ENCODE results near the gene MSLN. TPM values are rescaled to one million over a fixed set of nuclear protein-coding genes. Genes with fewer than 3 reads are reported as not detected.

MSLN gene
- total and polyA plus RNA-seq, 9 of the 15 experiments (the other 6 are each of a cell fraction or from before 2014, with no cell fraction given), result not detected

DNA sequence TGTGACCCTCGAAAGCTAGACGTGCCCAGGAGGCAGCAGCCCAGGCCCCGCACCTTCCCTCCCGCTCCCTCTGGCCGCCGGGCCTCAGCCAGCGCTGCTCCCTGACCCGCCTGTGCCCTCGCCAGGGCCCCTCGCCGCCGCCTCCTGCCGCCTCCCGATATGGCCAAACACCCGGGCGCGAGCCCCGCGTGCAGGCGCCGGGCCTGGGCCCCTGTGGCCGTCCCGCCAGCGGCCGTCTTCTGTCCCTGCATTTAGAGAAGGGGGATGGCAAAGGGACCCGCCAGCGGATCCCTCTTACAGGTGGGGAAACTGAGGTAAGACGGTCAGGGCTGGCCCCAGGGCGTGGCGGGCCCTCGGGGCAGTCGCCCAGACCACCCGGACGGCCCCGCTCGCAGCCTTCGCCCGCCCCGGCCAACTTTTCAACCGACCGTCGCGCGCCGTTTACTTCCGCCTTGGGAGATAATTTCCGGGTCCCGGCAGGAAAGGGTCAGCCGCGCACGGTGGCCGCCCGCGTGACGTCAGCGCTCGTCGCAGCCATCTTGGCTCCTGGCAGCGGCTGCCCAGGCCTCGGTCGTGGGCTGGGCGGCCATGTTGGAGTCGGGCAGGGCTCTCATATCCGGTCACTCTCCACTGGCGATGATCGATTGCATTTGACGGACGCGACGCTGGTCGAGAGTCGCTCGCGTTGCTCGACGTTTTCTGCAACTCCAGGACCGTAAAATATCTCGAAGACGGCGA is 47.0 kb downstream of the MSLN start (continued):
- TF ChIP-seq CCNT2 (IDR thresholded peaks at IDR 0.05; ENCODE audit: borderline replicate concordance, extremely low read depth, insufficient read length, low read depth, low read length) (peak; percentile 54), ZNF23 (CRISPR knock-in tag; IDR thresholded peaks at IDR 0.05) (no peak), ARHGAP35 (IDR thresholded peaks at IDR 0.05; ENCODE audit: partially characterized antibody) (no peak), STAG1 (CRISPR knock-in tag; IDR thresholded peaks at IDR 0.05; ENCODE audit: borderline replicate concordance) (no peak; the same call in 1 of the 2 replicates), ZNF316 (IDR thresholded peaks at IDR 0.05) (no peak), LCOR (CRISPR knock-in tag; IDR thresholded peaks at IDR 0.05) (peak; percentile 62), ZNF184 (CRISPR knock-in tag; IDR thresholded peaks at IDR 0.05) (no peak), ZNF695 (CRISPR knock-in tag; IDR thresholded peaks at IDR 0.05) (no peak), ZNF143 (CRISPR knock-in tag; IDR thresholded peaks at IDR 0.05) (no peak), FOXP1 (CRISPR knock-in tag; IDR thresholded peaks at IDR 0.05) (no peak), U2AF1 (optimal IDR thresholded peaks at IDR 0.05; ENCODE audit: low read depth, low read length) (peak; percentile 30), EHMT2 (IDR thresholded peaks at IDR 0.05) (no peak), ZNF134 (CRISPR knock-in tag; conservative IDR thresholded peaks at IDR 0.05) (no peak), RBM15 (IDR thresholded peaks at IDR 0.05; ENCODE audit: insufficient read depth, low read length) (no peak), KDM1A (IDR thresholded peaks at IDR 0.05) (no peak)
- TF ChIP-seq, protein P1, sequence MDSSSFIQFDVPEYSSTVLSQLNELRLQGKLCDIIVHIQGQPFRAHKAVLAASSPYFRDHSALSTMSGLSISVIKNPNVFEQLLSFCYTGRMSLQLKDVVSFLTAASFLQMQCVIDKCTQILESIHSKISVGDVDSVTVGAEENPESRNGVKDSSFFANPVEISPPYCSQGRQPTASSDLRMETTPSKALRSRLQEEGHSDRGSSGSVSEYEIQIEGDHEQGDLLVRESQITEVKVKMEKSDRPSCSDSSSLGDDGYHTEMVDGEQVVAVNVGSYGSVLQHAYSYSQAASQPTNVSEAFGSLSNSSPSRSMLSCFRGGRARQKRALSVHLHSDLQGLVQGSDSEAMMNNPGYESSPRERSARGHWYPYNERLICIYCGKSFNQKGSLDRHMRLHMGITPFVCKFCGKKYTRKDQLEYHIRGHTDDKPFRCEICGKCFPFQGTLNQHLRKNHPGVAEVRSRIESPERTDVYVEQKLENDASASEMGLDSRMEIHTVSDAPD (CRISPR knock-in tag; IDR thresholded peaks at IDR 0.05), result no peak
- TF ChIP-seq, protein P2, sequence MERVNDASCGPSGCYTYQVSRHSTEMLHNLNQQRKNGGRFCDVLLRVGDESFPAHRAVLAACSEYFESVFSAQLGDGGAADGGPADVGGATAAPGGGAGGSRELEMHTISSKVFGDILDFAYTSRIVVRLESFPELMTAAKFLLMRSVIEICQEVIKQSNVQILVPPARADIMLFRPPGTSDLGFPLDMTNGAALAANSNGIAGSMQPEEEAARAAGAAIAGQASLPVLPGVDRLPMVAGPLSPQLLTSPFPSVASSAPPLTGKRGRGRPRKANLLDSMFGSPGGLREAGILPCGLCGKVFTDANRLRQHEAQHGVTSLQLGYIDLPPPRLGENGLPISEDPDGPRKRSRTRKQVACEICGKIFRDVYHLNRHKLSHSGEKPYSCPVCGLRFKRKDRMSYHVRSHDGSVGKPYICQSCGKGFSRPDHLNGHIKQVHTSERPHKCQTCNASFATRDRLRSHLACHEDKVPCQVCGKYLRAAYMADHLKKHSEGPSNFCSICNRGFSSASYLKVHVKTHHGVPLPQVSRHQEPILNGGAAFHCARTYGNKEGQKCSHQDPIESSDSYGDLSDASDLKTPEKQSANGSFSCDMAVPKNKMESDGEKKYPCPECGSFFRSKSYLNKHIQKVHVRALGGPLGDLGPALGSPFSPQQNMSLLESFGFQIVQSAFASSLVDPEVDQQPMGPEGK (CRISPR knock-in tag; IDR thresholded peaks at IDR 0.05; ENCODE audit: borderline replicate concordance), result no peak
- TF ChIP-seq, protein P3, sequence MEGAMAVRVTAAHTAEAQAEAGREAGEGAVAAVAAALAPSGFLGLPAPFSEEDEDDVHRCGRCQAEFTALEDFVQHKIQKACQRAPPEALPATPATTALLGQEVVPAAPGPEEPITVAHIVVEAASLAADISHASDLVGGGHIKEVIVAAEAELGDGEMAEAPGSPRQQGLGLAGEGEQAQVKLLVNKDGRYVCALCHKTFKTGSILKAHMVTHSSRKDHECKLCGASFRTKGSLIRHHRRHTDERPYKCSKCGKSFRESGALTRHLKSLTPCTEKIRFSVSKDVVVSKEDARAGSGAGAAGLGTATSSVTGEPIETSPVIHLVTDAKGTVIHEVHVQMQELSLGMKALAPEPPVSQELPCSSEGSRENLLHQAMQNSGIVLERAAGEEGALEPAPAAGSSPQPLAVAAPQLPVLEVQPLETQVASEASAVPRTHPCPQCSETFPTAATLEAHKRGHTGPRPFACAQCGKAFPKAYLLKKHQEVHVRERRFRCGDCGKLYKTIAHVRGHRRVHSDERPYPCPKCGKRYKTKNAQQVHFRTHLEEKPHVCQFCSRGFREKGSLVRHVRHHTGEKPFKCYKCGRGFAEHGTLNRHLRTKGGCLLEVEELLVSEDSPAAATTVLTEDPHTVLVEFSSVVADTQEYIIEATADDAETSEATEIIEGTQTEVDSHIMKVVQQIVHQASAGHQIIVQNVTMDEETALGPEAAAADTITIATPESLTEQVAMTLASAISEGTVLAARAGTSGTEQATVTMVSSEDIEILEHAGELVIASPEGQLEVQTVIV (CRISPR knock-in tag; IDR thresholded peaks at IDR 0.05; ENCODE audit: borderline replicate concordance), result no peak
- TF ChIP-seq, protein P4, sequence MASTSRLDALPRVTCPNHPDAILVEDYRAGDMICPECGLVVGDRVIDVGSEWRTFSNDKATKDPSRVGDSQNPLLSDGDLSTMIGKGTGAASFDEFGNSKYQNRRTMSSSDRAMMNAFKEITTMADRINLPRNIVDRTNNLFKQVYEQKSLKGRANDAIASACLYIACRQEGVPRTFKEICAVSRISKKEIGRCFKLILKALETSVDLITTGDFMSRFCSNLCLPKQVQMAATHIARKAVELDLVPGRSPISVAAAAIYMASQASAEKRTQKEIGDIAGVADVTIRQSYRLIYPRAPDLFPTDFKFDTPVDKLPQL (IDR thresholded peaks at IDR 0.05; ENCODE audit: extremely low read depth, insufficient read length), result no peak
- TF ChIP-seq, protein P5, sequence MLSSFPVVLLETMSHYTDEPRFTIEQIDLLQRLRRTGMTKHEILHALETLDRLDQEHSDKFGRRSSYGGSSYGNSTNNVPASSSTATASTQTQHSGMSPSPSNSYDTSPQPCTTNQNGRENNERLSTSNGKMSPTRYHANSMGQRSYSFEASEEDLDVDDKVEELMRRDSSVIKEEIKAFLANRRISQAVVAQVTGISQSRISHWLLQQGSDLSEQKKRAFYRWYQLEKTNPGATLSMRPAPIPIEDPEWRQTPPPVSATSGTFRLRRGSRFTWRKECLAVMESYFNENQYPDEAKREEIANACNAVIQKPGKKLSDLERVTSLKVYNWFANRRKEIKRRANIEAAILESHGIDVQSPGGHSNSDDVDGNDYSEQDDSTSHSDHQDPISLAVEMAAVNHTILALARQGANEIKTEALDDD (IDR thresholded peaks at IDR 0.05), result no peak
